GM19468 (cell line): ENCODE data around the gene CYP21A2.
"Not testable (repeated sequence)": the region's sequence is repeated elsewhere in the genome, so short reads cannot be mapped to it uniquely, and the experiment has no call there.

Experiments
- ATAC-seq: cut with Tn5 transposase; IDR thresholded peaks from one replicate; pipeline ENCODE4 v1.9.1; 2021; ENCODE audit warnings: mild to moderate bottlenecking, moderate library complexity, moderate number of reproducible peaks; ENCODE audit not compliant: unreplicated experiment; ENCODE audit errors: extremely low read depth

CYP21A2 gene

GRCh38 chr6:32049736-32050135 is 11.5 kb downstream of the CYP21A2 start:
- not testable (repeated sequence) for ATAC-seq

- no peak for ATAC-seq
These were observed 12.3 kb downstream of the CYP21A2 start for GRCh38 chr6:32050562-32050961.

GRCh38 chr6:32052626-32053025 is 14.4 kb downstream of the CYP21A2 start:
- not testable (repeated sequence) for ATAC-seq

- ATAC-seq = not testable (repeated sequence)
These were observed 15.1 kb downstream of the CYP21A2 start for GRCh38 chr6:32053314-32053713.

- not testable (repeated sequence) for ATAC-seq
These were observed 17.5 kb downstream of the CYP21A2 start for GRCh38 chr6:32055756-32056155.

GRCh38 chr6:32056254-32056653 is 18.0 kb downstream of the CYP21A2 start:
- no peak for ATAC-seq

GRCh38 chr6:32057966-32058365 is 19.8 kb downstream of the CYP21A2 start:
- no peak for ATAC-seq

- no peak for ATAC-seq
These were observed 20.3 kb downstream of the CYP21A2 start for GRCh38 chr6:32058511-32058963.

GRCh38 chr6:32060966-32061655 is 22.9 kb downstream of the CYP21A2 start:
- ATAC-seq = no peak

- ATAC-seq = no peak
These were observed 26.5 kb downstream of the CYP21A2 start for GRCh38 chr6:32064706-32065105.

GRCh38 chr6:32067521-32067920 is 29.3 kb downstream of the CYP21A2 start:
- ATAC-seq = not testable (repeated sequence)

GRCh38 chr6:32068315-32068714 is 30.1 kb downstream of the CYP21A2 start:
- not testable (repeated sequence) for ATAC-seq

- no peak for ATAC-seq
These were observed 30.7 kb downstream of the CYP21A2 start for GRCh38 chr6:32068867-32069266.

- no peak for ATAC-seq
These were observed 31.2 kb downstream of the CYP21A2 start for GRCh38 chr6:32069460-32069859.

- ATAC-seq = no peak
These were observed 31.8 kb downstream of the CYP21A2 start for GRCh38 chr6:32069878-32070515.

- ATAC-seq = no peak
These were observed 32.8 kb downstream of the CYP21A2 start for GRCh38 chr6:32070814-32071543.

GRCh38 chr6:32073101-32073500 is 34.9 kb downstream of the CYP21A2 start:
- ATAC-seq = no peak

- no peak for ATAC-seq
These were observed 35.4 kb downstream of the CYP21A2 start for GRCh38 chr6:32073613-32074012.

GRCh38 chr6:32074996-32075532 is 36.8 kb downstream of the CYP21A2 start:
- ATAC-seq = no peak

GRCh38 chr6:32075781-32076180 is 37.6 kb downstream of the CYP21A2 start:
- no peak for ATAC-seq

- no peak for ATAC-seq
These were observed 38.1 kb downstream of the CYP21A2 start for GRCh38 chr6:32076321-32076809.
